ENCODE data around the gene MKRN2OS.

Gene MKRN2OS

DNA sequence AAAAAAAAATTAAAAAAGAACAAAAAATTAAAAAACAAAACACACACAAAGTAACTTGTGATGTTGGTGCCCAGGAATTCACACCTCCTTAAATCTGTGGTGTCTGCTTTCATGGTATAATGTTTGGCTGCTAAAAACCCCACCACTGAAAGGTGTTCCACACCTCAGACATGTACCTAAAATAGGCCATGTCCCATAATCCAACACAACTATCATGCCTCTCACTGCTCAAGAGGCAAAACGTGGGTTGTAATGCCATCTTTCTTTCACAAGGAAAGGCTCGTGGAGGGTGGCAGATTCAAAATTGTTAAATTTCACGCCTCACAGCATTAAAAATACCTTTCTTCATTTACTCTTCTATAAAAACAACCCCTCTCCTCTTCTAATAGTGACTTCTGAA is 41.1 kb upstream of the MKRN2OS start:
- POLR2A ChIA-PET: no interaction called here

GRCh38 chr3:12585970-12586369 is 40.7 kb upstream of the MKRN2OS start:
- ChIA-PET CTCF (no interaction called here), POLR2A (no interaction called here)
- peaks cover 0 to 6% (median 0%) of the 10 kb centered on the region in 4 experiments for H3K4me1 ChIP-seq (ENCODE audit: control extremely low read depth in 1 of 4, control insufficient read depth in 4 of 4, insufficient read depth in 4 of 4, low read length in 3 of 4)
- no peak overlapping the region for H3K27ac ChIP-seq (ENCODE audit: insufficient read depth in 1 of 2, low read depth in 1 of 2, low read length in 2 of 2, poor library complexity in 1 of 2, severe bottlenecking in 2 of 2)
- H3K27me3 ChIP-seq (replicated peaks in 2 of 5; ENCODE audit: control insufficient read depth in 4 of 5, insufficient read depth in 5 of 5, low read length in 4 of 5): no peaks in the 10 kb centered on the region
- peaks cover 21 to 91% (median 83%) of the 10 kb centered on the region in 4 experiments for H3K36me3 ChIP-seq (ENCODE audit: control insufficient read depth in 4 of 4, insufficient read depth in 4 of 4, low read length in 3 of 4)
- DNase-seq: no peak
- no peak overlapping the region for H3K4me3 ChIP-seq (ENCODE audit: control insufficient read depth in 1 of 7, extremely low read depth in 1 of 7, insufficient read depth in 4 of 7, low read depth in 2 of 7, low read length in 6 of 7)
- WGBS (ENCODE audit: insufficient coverage): 100% methylated on average over 1 of the region's 5 CpGs
- H3K9me3 ChIP-seq (ENCODE audit: control extremely low read depth in 1 of 5, control insufficient read depth in 4 of 5, insufficient read depth in 2 of 5, low read depth in 1 of 5, low read length in 4 of 5): no peaks in the 10 kb centered on the region

More for the DNA sequence above, 41.1 kb upstream of the MKRN2OS start:
- CTCF ChIA-PET: no interaction called here
- H3K4me3 ChIP-seq (ENCODE audit: control insufficient read depth in 1 of 7, extremely low read depth in 1 of 7, insufficient read depth in 4 of 7, low read depth in 2 of 7, low read length in 6 of 7): no peak overlapping the region
- H3K27ac ChIP-seq (ENCODE audit: insufficient read depth in 1 of 2, low read depth in 1 of 2, low read length in 2 of 2, poor library complexity in 1 of 2, severe bottlenecking in 2 of 2): no peak overlapping the region
- H3K27me3 ChIP-seq (replicated peaks in 2 of 5; ENCODE audit: control insufficient read depth in 4 of 5, insufficient read depth in 5 of 5, low read length in 4 of 5): no peaks in the 10 kb centered on the region
- peaks cover 0 to 6% (median 0%) of the 10 kb centered on the region in 4 experiments for H3K4me1 ChIP-seq (ENCODE audit: control extremely low read depth in 1 of 4, control insufficient read depth in 4 of 4, insufficient read depth in 4 of 4, low read length in 3 of 4)
- H3K9me3 ChIP-seq (ENCODE audit: control extremely low read depth in 1 of 5, control insufficient read depth in 4 of 5, insufficient read depth in 2 of 5, low read depth in 1 of 5, low read length in 4 of 5): no peaks in the 10 kb centered on the region
- DNase-seq: no peak
- H3K36me3 ChIP-seq (ENCODE audit: control insufficient read depth in 4 of 4, insufficient read depth in 4 of 4, low read length in 3 of 4): peaks cover 21 to 91% (median 82%) of the 10 kb centered on the region in 4 experiments
- WGBS (ENCODE audit: insufficient coverage): 97% methylated on average over 3 of the region's 3 CpGs

GRCh38 chr3:12585181-12585580 is 39.9 kb upstream of the MKRN2OS start:
- ChIA-PET CTCF (interaction anchor here (0.6 to 1.5 kb wide), 5 partner anchors 9 to 454 kb away, joined by 3 to 5 read pairs (median 4); no protein-coding TSS in a partner anchor), POLR2A (no interaction called here)
- no peak overlapping the region for H3K27ac ChIP-seq (ENCODE audit: insufficient read depth in 1 of 2, low read depth in 1 of 2, low read length in 2 of 2, poor library complexity in 1 of 2, severe bottlenecking in 2 of 2)
- no peaks in the 10 kb centered on the region for H3K9me3 ChIP-seq (ENCODE audit: control extremely low read depth in 1 of 5, control insufficient read depth in 4 of 5, insufficient read depth in 2 of 5, low read depth in 1 of 5, low read length in 4 of 5)
- no peaks in the 10 kb centered on the region for H3K27me3 ChIP-seq (replicated peaks in 2 of 5; ENCODE audit: control insufficient read depth in 4 of 5, insufficient read depth in 5 of 5, low read length in 4 of 5)
- peaks cover 18 to 88% (median 81%) of the 10 kb centered on the region in 4 experiments for H3K36me3 ChIP-seq (ENCODE audit: control insufficient read depth in 4 of 4, insufficient read depth in 4 of 4, low read length in 3 of 4)
- H3K4me3 ChIP-seq (ENCODE audit: control insufficient read depth in 1 of 7, extremely low read depth in 1 of 7, insufficient read depth in 4 of 7, low read depth in 2 of 7, low read length in 6 of 7): no peak overlapping the region
- WGBS (ENCODE audit: insufficient coverage): 96% methylated on average over 3 of the region's 3 CpGs
- H3K4me1 ChIP-seq (ENCODE audit: control extremely low read depth in 1 of 4, control insufficient read depth in 4 of 4, insufficient read depth in 4 of 4, low read length in 3 of 4): peaks cover 0 to under 1% (median 0%) of the 10 kb centered on the region in 4 experiments
- no peak for DNase-seq

DNA sequence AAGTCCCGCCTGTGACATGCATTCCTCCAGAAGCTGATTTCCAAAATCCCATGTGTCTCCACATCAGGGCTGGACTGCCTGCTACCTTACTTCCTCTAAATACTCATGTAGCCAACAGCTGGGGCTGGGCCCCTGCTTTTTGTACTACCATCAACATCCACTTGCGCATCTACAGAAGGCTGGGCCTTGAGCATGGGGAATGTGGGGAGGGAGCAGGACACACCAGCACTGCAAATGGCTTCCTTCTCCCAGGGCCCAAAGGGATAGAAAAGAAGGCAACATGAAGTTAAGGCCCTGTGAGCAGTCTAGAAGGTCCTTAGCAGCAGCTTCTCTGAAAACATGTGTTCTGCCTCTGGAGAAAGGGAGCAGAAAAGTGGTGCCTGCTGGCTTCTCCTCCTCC is 38.8 kb upstream of the MKRN2OS start:
- no peak overlapping the region for H3K4me3 ChIP-seq (ENCODE audit: control insufficient read depth in 1 of 7, extremely low read depth in 1 of 7, insufficient read depth in 4 of 7, low read depth in 2 of 7, low read length in 6 of 7)
- DNase-seq: no peak
- H3K9me3 ChIP-seq (ENCODE audit: control extremely low read depth in 1 of 5, control insufficient read depth in 4 of 5, insufficient read depth in 2 of 5, low read depth in 1 of 5, low read length in 4 of 5): no peaks in the 10 kb centered on the region
- no peak overlapping the region for H3K27ac ChIP-seq (ENCODE audit: insufficient read depth in 1 of 2, low read depth in 1 of 2, low read length in 2 of 2, poor library complexity in 1 of 2, severe bottlenecking in 2 of 2)
- ChIA-PET POLR2A (no interaction called here), CTCF (interaction anchor here (1.1 to 1.5 kb wide), 2 partner anchors 10 to 138 kb away, joined by 3 to 5 read pairs; no protein-coding TSS in a partner anchor)
- peaks cover 19 to 91% (median 81%) of the 10 kb centered on the region in 4 experiments for H3K36me3 ChIP-seq (ENCODE audit: control insufficient read depth in 4 of 4, insufficient read depth in 4 of 4, low read length in 3 of 4)
- WGBS (ENCODE audit: insufficient coverage): 100% methylated on average over 1 of the region's 2 CpGs
- peaks cover 0 to 10% (median 9%) of the 10 kb centered on the region in 4 experiments for H3K4me1 ChIP-seq (ENCODE audit: control extremely low read depth in 1 of 4, control insufficient read depth in 4 of 4, insufficient read depth in 4 of 4, low read length in 3 of 4)
- H3K27me3 ChIP-seq (replicated peaks in 2 of 5; ENCODE audit: control insufficient read depth in 4 of 5, insufficient read depth in 5 of 5, low read length in 4 of 5): no peaks in the 10 kb centered on the region

DNA sequence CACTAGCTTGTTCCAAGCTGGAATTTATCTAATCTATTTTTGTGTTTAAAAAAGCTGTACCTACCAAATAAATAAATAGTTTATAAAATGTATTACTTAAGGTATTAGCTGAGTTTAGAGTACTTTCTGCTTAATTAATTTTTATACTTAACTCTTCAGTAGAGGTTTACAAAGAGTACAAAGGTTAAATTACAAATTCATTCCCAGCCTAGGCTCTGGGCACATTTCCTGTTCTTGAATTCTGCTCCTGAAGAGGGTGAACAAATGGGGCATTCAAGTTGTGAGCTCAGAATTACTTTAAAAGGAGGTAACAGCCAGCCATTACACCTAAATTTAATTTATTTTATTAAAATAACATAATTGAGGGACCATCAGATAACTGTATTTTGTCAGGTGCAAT is 38.0 kb upstream of the MKRN2OS start:
- Histone ChIP-seq H3K27ac (ENCODE audit: insufficient read depth in 1 of 2, low read depth in 1 of 2, low read length in 2 of 2, poor library complexity in 1 of 2, severe bottlenecking in 2 of 2) (no peak overlapping the region), H3K9me3 (ENCODE audit: control extremely low read depth in 1 of 5, control insufficient read depth in 4 of 5, insufficient read depth in 2 of 5, low read depth in 1 of 5, low read length in 4 of 5) (no peaks in the 10 kb centered on the region), H3K4me1 (ENCODE audit: control extremely low read depth in 1 of 4, control insufficient read depth in 4 of 4, insufficient read depth in 4 of 4, low read length in 3 of 4) (peaks cover 0 to 13% (median 12%) of the 10 kb centered on the region in 4 experiments), H3K36me3 (ENCODE audit: control insufficient read depth in 4 of 4, insufficient read depth in 4 of 4, low read length in 3 of 4) (peaks cover 19 to 87% (median 75%) of the 10 kb centered on the region in 4 experiments), H3K4me3 (ENCODE audit: control insufficient read depth in 1 of 7, extremely low read depth in 1 of 7, insufficient read depth in 4 of 7, low read depth in 2 of 7, low read length in 6 of 7) (no peak overlapping the region), H3K27me3 (replicated peaks in 2 of 5; ENCODE audit: control insufficient read depth in 4 of 5, insufficient read depth in 5 of 5, low read length in 4 of 5) (no peaks in the 10 kb centered on the region)
- POLR2A ChIA-PET: no interaction called here
- no peak for DNase-seq
- CTCF ChIA-PET: no interaction called here

GRCh38 chr3:12582730-12583129 is 37.4 kb upstream of the MKRN2OS start:
- peaks cover 0 to 3% (median 2%) of the 10 kb centered on the region in 5 experiments for H3K9me3 ChIP-seq (ENCODE audit: control extremely low read depth in 1 of 5, control insufficient read depth in 4 of 5, insufficient read depth in 2 of 5, low read depth in 1 of 5, low read length in 4 of 5)
- DNase-seq: no peak
- 96% methylated on average over 3 of the region's 4 CpGs for WGBS (ENCODE audit: insufficient coverage)
- ChIA-PET CTCF (interaction anchor here (0.7 kb wide), 1 partner anchor 35 kb away, joined by 3 read pairs; no protein-coding TSS in a partner anchor), POLR2A (no interaction called here)
- H3K36me3 ChIP-seq (ENCODE audit: control insufficient read depth in 4 of 4, insufficient read depth in 4 of 4, low read length in 3 of 4): peaks cover 23 to 86% (median 75%) of the 10 kb centered on the region in 4 experiments
- H3K27me3 ChIP-seq (replicated peaks in 2 of 5; ENCODE audit: control insufficient read depth in 4 of 5, insufficient read depth in 5 of 5, low read length in 4 of 5): no peaks in the 10 kb centered on the region
- H3K27ac ChIP-seq (ENCODE audit: insufficient read depth in 1 of 2, low read depth in 1 of 2, low read length in 2 of 2, poor library complexity in 1 of 2, severe bottlenecking in 2 of 2): no peak overlapping the region
- peaks cover 0 to 13% (median 12%) of the 10 kb centered on the region in 4 experiments for H3K4me1 ChIP-seq (ENCODE audit: control extremely low read depth in 1 of 4, control insufficient read depth in 4 of 4, insufficient read depth in 4 of 4, low read length in 3 of 4)
- H3K4me3 ChIP-seq (ENCODE audit: control insufficient read depth in 1 of 7, extremely low read depth in 1 of 7, insufficient read depth in 4 of 7, low read depth in 2 of 7, low read length in 6 of 7): no peak overlapping the region

- H3K36me3 ChIP-seq (ENCODE audit: control insufficient read depth in 4 of 4, insufficient read depth in 4 of 4, low read length in 3 of 4): peaks cover 27 to 85% (median 70%) of the 10 kb centered on the region in 4 experiments
These were observed 34.6 kb upstream of the MKRN2OS start for GRCh38 chr3:12579905-12580304.

More at GRCh38 chr3:12579905-12580304, 34.6 kb upstream of the MKRN2OS start:
- Histone ChIP-seq H3K4me1 (ENCODE audit: control extremely low read depth in 1 of 4, control insufficient read depth in 4 of 4, insufficient read depth in 4 of 4, low read length in 3 of 4) (peaks cover 0 to 13% (median 12%) of the 10 kb centered on the region in 4 experiments), H3K27ac (ENCODE audit: insufficient read depth in 1 of 2, low read depth in 1 of 2, low read length in 2 of 2, poor library complexity in 1 of 2, severe bottlenecking in 2 of 2) (peak overlapping the region in 1 of 2 experiments; percentile 32), H3K4me3 (ENCODE audit: control insufficient read depth in 1 of 7, extremely low read depth in 1 of 7, insufficient read depth in 4 of 7, low read depth in 2 of 7, low read length in 6 of 7) (no peak overlapping the region), H3K27me3 (replicated peaks in 2 of 5; ENCODE audit: control insufficient read depth in 4 of 5, insufficient read depth in 5 of 5, low read length in 4 of 5) (no peaks in the 10 kb centered on the region), H3K9me3 (ENCODE audit: control extremely low read depth in 1 of 5, control insufficient read depth in 4 of 5, insufficient read depth in 2 of 5, low read depth in 1 of 5, low read length in 4 of 5) (peaks cover 0 to 17% (median 11%) of the 10 kb centered on the region in 5 experiments)
- 57% methylated on average over 3 of the region's 3 CpGs for WGBS (ENCODE audit: insufficient coverage)
- ChIA-PET CTCF (no interaction called here), POLR2A (no interaction called here)
- DNase-seq: peak in 2 of 3 donors; percentile 13 to 26
